GM18517 (cell line): ENCODE data around the gene TRPM2.
"Not testable (repeated sequence)": the region's sequence is repeated elsewhere in the genome, so short reads cannot be mapped to it uniquely, and the experiment has no call there.

Experiments used
- ATAC-seq: cut with Tn5 transposase; IDR thresholded peaks from one replicate; pipeline ENCODE4 v1.9.1; 2021; ENCODE audit warnings: mild to moderate bottlenecking, moderate library complexity; ENCODE audit not compliant: unreplicated experiment

Gene TRPM2

DNA sequence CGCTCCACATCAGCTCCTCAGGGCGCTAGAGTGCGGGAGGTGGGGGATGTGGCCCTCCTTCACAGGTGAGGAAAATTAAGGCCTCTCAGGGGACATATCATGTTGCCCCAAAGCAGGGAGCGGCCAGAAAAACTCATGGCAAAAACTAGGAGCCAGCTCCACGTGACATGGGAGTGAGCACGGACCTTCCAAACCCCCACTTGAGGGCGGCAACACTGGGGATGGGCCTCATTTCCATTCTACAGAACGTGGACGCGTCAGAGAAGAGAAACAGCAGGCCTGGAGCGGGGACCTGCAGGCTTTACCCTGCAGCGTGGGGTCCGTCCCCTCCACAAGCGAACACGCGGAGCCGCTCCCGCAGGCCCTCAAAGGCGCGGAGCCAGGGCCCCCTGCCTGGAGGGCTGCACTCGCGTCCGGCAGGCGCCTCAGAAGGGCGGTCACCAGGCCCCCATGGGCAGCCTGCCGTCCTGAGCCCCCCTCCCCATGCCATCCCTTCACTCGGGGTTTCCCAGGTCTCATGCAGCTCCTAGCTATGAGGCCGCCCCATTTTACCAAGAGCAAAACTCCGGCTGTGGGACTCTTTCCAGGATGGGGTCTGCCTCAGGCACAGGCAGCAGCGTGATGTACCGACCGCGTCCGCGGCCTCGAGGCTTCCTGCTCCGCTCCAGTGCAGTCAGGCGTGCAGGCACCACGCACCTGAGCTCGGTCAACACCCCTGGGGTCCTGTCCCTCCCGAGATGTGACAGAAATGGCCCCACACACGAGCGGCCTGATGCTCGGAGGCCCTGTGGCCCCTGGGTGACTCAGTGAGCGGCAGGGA lies 19.7 kb upstream of the TRPM2 start:
- ATAC-seq = no peak

- no peak for ATAC-seq
These were observed 18.9 kb upstream of the TRPM2 start for GRCh38 chr21:44334329-44335030.

DNA sequence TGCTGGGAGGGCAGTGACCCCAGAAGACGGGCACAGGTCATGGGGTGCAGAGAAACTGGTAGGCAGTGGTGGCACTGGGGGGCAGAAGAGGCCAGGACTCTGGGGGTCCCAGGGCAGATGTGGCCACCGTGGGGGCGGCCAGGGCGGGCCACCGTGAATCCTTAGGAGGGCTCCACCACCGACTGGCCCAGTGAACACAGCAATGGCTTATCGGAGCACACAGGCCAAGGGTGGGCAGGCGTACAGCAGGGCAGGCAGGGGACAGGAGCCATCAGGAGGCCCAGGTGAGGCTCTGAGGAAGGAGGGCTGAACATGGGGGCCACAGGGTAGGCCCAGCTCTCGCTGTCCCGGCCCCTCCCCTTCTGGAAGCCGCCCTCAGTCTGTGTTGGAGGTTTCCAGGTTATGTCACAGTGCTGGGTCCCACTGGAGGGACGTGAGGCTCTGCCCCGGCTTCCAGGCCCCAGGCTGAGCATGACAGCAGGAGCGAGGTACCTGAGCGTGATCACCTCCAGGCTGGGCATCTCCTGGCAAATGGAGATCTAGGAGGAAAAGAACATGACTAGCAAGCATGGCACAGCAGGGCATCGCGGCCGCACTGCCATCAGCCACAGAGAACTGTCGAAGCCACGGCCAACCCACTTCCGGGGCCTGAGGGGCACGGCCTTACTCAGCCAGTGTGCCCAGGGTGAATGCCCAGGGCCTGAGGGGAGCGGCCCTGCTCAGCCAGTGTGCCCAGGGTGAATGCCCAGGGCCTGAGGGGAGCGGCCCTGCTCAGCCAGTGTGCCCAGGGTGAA lies 18.0 kb upstream of the TRPM2 start:
- no peak for ATAC-seq

- ATAC-seq = no peak
These were observed 16.0 kb upstream of the TRPM2 start for GRCh38 chr21:44337449-44337848.

DNA sequence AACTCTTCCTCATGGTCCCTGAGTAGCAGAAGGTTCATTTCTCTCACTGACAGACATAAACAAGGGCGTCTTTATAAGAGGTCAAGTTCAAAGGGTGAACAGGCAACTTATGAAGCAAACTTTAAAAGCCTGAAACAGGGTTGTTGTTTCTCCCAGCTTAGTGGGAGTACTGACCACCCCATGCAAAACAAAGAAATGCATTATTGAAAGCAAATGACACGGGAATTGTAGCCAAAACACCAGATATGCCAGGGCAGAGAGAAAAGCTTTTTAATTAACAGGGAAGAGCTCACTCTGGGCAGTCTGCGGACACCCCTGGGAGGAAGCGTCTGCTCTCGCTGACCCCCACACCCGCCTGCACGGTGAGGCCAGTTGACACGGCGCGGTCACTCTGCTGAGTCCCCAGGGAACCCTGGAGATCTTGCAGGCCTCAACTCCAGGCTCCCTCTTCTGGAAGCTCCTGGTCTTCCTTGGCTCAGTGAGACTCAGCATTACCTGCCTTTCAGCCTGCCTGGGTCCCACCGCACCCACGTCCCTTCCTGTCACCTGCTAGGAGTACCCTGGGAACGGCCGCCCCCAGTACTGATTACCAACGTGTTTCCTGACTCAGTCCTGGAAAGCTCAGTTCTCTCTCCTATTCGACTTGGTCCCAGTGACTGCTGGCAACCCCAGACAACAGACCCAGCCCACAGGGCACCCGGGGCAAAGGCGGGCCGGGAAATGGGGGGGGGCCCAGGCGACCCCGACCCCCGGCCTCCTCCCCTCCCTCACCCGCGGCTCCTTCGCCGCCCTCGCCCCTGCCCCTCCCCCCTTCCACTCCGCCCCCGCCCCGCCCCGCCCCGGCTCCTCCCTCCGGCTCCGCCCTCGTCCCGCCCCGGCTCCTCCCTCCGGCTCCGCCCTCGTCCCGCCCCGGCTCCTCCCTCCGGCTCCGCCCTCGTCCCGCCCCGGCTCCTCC lies 15.2 kb upstream of the TRPM2 start:
- ATAC-seq = no peak

GRCh38 chr21:44338971-44339910 lies 14.2 kb upstream of the TRPM2 start, which contains the start of gene CFAP410:
Gene CFAP410, minus strand, starts transcription at chr21:44339390. Its CDS starts 196 bp downstream, at chr21:44339194.
- ATAC-seq = peak; percentile 80

DNA sequence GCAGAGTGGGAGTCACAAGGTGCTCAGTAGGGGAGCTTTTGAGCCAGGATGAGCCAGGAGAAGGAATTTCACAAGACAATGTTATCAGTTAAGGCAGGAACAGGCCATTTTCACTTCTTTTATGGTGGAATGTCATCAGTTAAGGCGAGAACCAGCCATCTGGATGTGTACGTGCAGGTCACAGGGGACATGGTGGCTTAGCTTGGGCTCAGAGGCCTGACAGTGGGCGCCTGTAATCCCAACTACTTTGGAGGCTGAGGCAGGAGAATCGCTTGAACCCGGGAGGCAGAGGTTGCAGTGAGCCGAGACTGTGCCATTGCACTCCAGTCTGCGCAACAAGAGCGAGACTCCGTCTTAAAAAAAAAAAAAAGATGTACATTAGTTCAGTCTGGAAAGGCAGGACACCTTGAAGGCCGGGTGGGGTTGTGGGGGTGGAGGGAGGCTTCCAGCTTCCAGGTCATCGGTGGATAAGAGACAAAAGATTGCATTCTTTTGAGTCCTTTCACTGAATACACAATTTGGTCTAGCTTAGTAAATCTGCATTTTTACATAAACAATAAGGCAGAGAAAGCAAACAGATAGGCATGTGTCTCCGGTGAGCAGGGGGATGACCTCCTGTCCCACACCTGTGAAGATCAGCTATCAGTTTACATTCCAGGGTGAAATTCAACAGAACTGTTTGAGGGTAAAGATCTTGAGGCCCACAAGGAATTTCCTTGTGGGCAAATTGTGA lies 11.5 kb upstream of the TRPM2 start:
- ATAC-seq = not testable (repeated sequence)

DNA sequence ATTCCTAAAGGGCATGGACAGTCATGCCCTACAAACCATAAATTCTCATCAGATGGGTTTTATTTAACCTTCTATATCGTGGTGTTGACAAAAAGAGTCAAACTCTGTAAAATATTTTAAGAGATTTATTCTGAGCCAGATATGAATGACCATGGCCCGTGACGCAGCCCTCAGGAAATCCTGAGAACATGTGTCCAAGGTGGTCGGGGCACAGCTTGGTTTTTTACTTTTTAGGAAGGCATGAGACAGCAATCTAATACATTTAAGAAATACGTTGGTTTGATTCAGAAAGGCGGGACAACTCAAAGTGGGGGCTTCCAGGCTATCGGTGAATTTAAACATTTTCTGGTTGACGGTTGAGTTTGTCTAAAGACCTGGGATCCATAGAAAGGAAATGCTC lies 10.4 kb upstream of the TRPM2 start:
- not testable (repeated sequence) for ATAC-seq

DNA sequence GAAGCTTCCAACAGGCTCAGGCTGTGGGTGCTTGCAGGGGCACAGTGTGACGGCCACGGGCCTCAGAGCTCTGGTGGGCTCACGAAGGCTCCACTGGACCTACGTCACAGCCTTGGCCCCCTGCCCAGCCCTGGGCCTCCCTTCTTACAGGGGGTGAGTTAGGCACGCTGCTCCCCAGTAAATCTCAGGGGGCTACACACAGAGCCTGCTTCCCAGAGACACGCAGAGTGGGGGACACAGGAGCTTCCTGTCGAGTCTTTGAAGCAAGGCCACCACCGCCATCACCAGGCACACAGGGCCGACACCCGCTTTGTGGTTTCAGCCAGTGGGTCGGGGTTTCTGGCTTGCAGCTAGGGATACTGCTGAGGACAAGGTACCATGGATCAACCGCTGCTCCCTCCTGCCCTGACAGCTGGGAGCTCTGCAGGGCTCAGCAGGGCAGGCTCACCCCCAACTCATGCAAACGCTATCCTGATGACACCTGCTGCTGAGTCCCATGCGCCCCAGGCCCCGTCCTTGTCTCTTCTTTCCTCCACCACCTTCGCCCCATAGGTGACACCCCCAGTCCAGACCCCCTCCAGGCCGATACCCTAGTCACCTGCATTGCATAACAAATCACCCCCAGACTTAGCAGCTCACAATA lies 8.8 kb upstream of the TRPM2 start:
- ATAC-seq = no peak

GRCh38 chr21:44345495-44345894 lies 7.9 kb upstream of the TRPM2 start:
- ATAC-seq = no peak

GRCh38 chr21:44347911-44348451 lies 5.4 kb upstream of the TRPM2 start:
- no peak for ATAC-seq

- no peak for ATAC-seq
These were observed 4.6 kb upstream of the TRPM2 start for GRCh38 chr21:44348861-44349260.

GRCh38 chr21:44349416-44349846 lies 4.0 kb upstream of the TRPM2 start:
- ATAC-seq = no peak

GRCh38 chr21:44349847-44350772 lies 3.3 kb upstream of the TRPM2 start:
- ATAC-seq = no peak

- no peak for ATAC-seq
These were observed 2.5 kb upstream of the TRPM2 start for GRCh38 chr21:44350773-44351481.
